Astrocyte of the cerebellum (primary cell): ENCODE measurements around the gene NDUFA11.

Source experiments
- DNase-seq: peaks from one replicate; pipeline ENCODE4 v3.0.0-alpha.2; 2011; ENCODE audit warnings: low read depth
- H3K4me3 ChIP-seq: 2 replicates; pipeline ENCODE4 v1.5.1; 2011; ENCODE audit warnings: mild to moderate bottlenecking, low read depth, low read length, moderate library complexity
- in situ Hi-C: cut with HindIII; loops from 2 replicates; pipeline ENCODE4 v1.10.0; 2017; ENCODE audit warnings: low sequenced_read_pairs
- TF ChIP-seq, protein P1 (sequence below): IDR thresholded peaks from 2 replicates; pipeline ENCODE4 v1.5.1; 2012; ENCODE audit warnings: low read length, low read depth, moderate library complexity, mild to moderate bottlenecking; ENCODE audit errors: missing control alignments

NDUFA11 gene

DNA sequence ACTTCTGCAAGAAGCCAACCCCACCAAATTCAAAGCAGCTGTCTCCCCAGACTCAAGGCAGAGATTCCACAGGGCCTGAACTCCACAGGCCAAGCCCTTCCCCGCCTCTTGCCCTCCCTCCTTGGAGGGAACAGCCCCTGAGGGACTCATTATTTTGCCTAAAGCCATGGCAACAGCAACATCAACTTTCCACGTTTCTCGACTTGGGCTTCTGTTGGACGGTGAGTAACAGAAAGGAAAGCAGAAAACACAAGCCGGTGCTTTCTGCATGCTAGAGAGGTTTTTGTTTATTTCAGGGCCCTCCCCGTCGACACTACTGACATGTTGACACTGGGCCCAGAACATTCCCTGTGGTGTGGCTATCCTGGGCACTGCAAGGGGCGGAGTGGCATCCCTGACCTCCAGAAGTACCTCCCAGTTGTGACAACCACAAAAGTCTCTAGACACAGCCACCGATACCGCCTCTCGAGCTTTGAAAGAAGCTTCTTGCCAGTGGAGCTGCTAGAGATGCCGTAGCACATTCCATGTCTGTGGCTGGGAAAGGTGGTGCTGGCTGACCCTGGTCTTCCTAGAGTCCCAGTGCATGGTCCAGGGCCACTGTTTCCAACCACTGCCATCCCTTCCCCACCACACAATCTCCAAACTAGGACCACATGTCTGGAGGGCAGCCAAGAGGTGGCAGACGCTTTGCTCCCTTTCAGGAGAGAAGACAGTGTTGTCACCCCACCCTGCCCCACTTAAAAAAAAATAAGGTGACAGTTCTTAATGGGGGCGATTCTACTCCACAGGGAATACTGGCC is 23.3 kb upstream of the NDUFA11 start:
- no peak for DNase-seq
- in situ Hi-C loops: no loop called here
- no peak overlapping the region for H3K4me3 ChIP-seq
- TF ChIP-seq, protein P1, sequence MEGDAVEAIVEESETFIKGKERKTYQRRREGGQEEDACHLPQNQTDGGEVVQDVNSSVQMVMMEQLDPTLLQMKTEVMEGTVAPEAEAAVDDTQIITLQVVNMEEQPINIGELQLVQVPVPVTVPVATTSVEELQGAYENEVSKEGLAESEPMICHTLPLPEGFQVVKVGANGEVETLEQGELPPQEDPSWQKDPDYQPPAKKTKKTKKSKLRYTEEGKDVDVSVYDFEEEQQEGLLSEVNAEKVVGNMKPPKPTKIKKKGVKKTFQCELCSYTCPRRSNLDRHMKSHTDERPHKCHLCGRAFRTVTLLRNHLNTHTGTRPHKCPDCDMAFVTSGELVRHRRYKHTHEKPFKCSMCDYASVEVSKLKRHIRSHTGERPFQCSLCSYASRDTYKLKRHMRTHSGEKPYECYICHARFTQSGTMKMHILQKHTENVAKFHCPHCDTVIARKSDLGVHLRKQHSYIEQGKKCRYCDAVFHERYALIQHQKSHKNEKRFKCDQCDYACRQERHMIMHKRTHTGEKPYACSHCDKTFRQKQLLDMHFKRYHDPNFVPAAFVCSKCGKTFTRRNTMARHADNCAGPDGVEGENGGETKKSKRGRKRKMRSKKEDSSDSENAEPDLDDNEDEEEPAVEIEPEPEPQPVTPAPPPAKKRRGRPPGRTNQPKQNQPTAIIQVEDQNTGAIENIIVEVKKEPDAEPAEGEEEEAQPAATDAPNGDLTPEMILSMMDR: no peak

DNA sequence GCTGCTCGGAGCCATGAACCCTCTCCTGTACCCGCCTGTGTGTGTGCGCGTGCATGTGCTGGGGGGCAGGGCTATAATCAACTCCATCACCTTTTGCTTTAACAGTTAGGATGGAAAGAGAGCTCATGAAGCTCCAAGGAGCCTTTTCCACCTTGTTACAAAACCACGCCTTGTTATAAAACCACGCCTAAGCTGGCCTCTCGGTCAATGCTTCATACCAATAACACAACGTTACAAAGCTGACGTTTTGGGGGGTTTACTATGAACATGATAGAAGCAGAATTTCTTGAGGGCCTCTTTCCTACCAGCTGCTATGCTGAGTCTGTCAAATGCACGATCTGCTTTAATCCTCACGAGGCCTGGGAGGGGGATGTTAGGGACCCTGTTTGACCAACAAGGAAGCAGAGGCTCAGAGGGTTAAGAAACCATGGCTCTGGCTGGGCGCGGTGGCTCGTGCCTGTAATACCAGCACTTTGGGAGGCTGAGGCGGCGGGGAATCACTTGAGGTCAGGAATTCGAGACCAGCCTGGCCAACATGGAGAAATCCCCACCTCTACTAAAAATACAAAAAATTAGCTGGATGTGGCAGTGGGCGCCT is 22.3 kb upstream of the NDUFA11 start:
- TF ChIP-seq, protein P1: no peak
- DNase-seq: no peak
- in situ Hi-C loops: no loop called here
- no peak overlapping the region for H3K4me3 ChIP-seq

DNA sequence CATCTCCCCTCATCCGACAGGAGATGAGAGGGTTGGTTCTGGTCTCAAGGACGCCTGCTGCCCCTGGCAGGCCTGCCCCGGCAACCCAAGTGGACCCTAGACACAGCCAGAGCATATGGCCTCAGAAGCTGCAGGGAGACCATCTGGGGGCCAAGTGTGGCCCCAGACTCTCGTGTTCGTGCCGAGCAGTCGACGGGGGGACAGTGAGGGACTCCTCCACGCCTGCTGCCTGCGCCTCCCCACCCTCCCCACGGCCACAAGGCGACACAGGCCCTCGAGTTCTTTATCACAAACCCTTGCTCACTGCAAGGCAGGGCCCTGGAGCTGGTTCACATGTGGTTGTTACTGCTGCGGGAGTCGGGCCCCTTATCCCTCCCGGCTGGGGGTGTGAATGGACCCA is 19.8 kb upstream of the NDUFA11 start:
- TF ChIP-seq, protein P1: no peak

DNA sequence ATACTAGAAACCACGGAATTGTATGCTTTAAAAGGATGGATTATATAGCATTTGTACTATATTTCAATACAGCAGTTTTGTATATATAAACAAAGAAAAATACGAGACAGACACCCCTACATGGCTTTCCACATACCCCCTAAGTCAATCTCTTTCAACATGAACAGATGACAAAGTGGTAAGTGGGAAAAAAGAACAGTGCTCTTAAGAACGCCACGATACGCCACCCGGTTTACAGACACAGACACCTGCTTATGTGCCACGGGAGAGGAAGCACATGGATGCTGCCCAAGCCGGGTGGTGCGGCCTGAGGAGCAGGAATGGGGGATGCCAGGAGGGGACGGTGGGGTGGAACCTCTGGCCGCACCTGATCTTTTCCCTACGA is 18.6 kb upstream of the NDUFA11 start:
- in situ Hi-C loops: no loop called here
- no peak for DNase-seq
- TF ChIP-seq, protein P1: no peak
- H3K4me3 ChIP-seq: no peak overlapping the region

More for the DNA sequence above, 19.8 kb upstream of the NDUFA11 start:
- H3K4me3 ChIP-seq: no peak overlapping the region
- in situ Hi-C loops: no loop called here
- DNase-seq: no peak

DNA sequence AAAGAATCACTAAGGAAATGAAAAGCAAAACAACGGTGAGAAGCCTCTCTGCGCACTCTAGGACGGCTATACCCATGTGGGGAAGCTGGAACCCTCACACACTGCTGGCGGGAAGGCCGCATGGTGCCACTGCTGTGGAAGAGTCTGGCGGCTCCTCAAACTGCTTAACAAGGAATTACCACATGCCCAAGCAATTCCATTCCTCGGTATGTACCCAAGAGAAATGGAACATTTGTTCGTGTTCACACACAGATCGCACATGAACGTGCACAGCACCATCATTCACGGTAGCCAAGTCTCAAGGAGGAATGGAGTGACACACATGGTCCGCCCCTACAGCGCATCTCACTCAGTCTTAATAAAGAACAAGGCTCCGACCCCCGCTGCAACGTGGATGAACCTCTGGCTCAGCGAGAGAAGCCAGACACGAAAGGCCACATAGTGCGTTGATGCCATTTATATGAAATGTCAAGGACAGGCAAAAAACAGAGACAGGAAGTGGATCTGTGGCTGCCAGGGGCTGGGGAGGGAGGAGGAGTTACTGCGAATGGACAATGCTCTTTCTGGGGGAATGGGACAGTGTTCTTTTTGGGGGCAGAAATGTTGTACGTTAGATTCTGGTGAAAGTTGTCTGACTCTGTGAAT is 18.0 kb upstream of the NDUFA11 start:
- no peak overlapping the region for H3K4me3 ChIP-seq
- DNase-seq: no peak
- in situ Hi-C loops: no loop called here
- TF ChIP-seq, protein P1: no peak

DNA sequence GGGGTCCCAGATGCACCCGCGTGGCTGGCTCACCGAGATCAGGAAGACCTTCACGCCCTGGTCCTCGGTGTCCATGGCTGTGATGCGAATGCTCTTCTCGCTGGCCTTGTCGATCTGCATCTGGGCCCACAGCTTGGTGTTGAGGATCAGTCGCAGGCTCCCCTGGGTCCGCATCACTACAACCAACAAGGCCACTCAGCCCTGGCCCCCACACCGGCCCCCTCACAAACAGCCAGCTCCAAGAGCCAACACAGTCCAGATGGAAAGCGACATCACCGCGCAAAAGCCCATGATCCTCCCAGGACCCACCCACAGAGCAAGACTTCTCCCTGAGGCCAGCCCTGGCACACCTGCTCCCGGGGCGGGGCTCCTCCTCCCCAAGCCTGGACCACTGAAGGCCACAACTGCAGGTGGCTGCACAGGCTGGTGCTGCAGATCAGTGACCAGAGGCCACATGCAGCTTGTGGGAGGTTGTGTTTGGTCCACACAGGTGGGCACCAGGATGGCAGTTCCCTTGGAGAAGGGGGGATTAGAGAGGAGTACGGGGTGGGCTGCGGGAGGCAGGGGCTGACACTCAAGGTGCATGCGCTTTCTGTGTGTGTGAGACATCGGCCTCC is 15.0 kb upstream of the NDUFA11 start:
- no peak overlapping the region for H3K4me3 ChIP-seq
- in situ Hi-C loops: no loop called here
- TF ChIP-seq, protein P1: no peak
- DNase-seq: no peak
